Measurements from ENCODE around the gene OAS3. TPM values are rescaled to one million over a fixed set of nuclear protein-coding genes. Genes with fewer than 3 reads are reported as not detected.

OAS3 gene
- 10 to 100 TPM in 1 of 4 donors, 1 to 10 TPM in 3; 3.8 to 13.1 (median 7.3) TPM for polyA plus RNA-seq
- long read RNA-seq, donor 1, partial matches to known transcripts = 0 of 3 reads
- long read RNA-seq, donor 1, other reads (novel, unspliced or antisense) = 0 of 3 reads
- long read RNA-seq, donor 2, partial matches to known transcripts = 0 of 3 reads
- long read RNA-seq, donor 2, other reads (novel, unspliced or antisense) = 0 of 3 reads
- long read RNA-seq, donor 3, full-length matches to known transcripts = 4 of 15 reads
- long read RNA-seq, donor 3, partial matches to known transcripts = 11 of 15 reads
- long read RNA-seq, donor 3, other reads (novel, unspliced or antisense) = 0 of 15 reads
- long read RNA-seq, donor 4 = 0 reads
- long read RNA-seq, donor 5 = 0 reads
- long read RNA-seq, donor 6 = 0 reads
- long read RNA-seq, donor 7 = 0 reads
- long read RNA-seq, donor 8, partial matches to known transcripts = 0 of 1 reads
- long read RNA-seq, donor 8, other reads (novel, unspliced or antisense) = 0 of 1 reads
- long read RNA-seq, donor 9 = 0 reads
- long read RNA-seq, donor 10, full-length matches to known transcripts = 2 of 2 reads
- long read RNA-seq, donor 10, partial matches to known transcripts = 0 of 2 reads
- long read RNA-seq, donor 10, other reads (novel, unspliced or antisense) = 0 of 2 reads

GRCh38 chr12:112937741-112938719 lies at the start of gene OAS3:
Gene OAS3 (plus strand): TSS chr12:112938474. CDS start chr12:112938531, 57 bp downstream.
- DNase-seq (peak; percentile 92 to 93), FAIRE-seq (no peak)
- Histone ChIP-seq H3K9me3 (ENCODE audit: control insufficient read depth in 2 of 2, insufficient read depth in 1 of 2, low read depth in 1 of 2, low read length in 1 of 2) (no peaks in the 10 kb centered on the region), H3K4me1 (ENCODE audit: control insufficient read depth in 3 of 3, insufficient read depth in 2 of 3, low read depth in 1 of 3, low read length in 2 of 3) (peaks cover 2 to 11% (median 4%) of the 10 kb centered on the region in 3 donors), H3K27me3 (ENCODE audit: control insufficient read depth in 3 of 3, insufficient read depth in 3 of 3, low read length in 3 of 3) (no peaks in the 10 kb centered on the region), H3K27ac (ENCODE audit: low read depth in 1 of 3, low read length in 2 of 3) (peak within 1 kb of the TSS; percentile 67 to 88 (median 78)), H3K36me3 (ENCODE audit: control insufficient read depth in 3 of 3, insufficient read depth in 2 of 3, low read depth in 1 of 3, low read length in 3 of 3) (peaks cover 0 to 16% (median 2%) of the 10 kb centered on the region in 3 donors), H3K4me3 (ENCODE audit: low read depth in 1 of 3, low read length in 3 of 3) (peak within 1 kb of the TSS; percentile 48 to 74 (median 63))
- WGBS, 3 donors = 6% methylated on average over 40 to 50 of the region's 50 CpGs

- 67 to 75% (median 69%) methylated on average over 6 of the region's 6 CpGs for WGBS, 3 donors
- Histone ChIP-seq H3K4me1 (ENCODE audit: control insufficient read depth in 3 of 3, insufficient read depth in 2 of 3, low read depth in 1 of 3, low read length in 2 of 3) (no peaks in the 10 kb centered on the region), H3K27ac (ENCODE audit: low read depth in 1 of 3, low read length in 2 of 3) (no peak overlapping the region), H3K4me3 (ENCODE audit: low read depth in 1 of 3, low read length in 3 of 3) (no peak overlapping the region), H3K36me3 (ENCODE audit: control insufficient read depth in 3 of 3, insufficient read depth in 2 of 3, low read depth in 1 of 3, low read length in 3 of 3) (no peaks in the 10 kb centered on the region), H3K9me3 (ENCODE audit: control insufficient read depth in 2 of 2, insufficient read depth in 1 of 2, low read depth in 1 of 2, low read length in 1 of 2) (no peaks in the 10 kb centered on the region), H3K27me3 (ENCODE audit: control insufficient read depth in 3 of 3, insufficient read depth in 3 of 3, low read length in 3 of 3) (no peaks in the 10 kb centered on the region)
- FAIRE-seq (no peak), DNase-seq (no peak)
Observed at GRCh38 chr12:112891093-112892024, 46.9 kb upstream of the OAS3 start.

- Histone ChIP-seq H3K4me3 (ENCODE audit: low read depth in 1 of 3, low read length in 3 of 3) (no peak overlapping the region), H3K27me3 (ENCODE audit: control insufficient read depth in 3 of 3, insufficient read depth in 3 of 3, low read length in 3 of 3) (peaks cover 0 to 2% (median 0%) of the 10 kb centered on the region in 3 donors), H3K9me3 (ENCODE audit: control insufficient read depth in 2 of 2, insufficient read depth in 1 of 2, low read depth in 1 of 2, low read length in 1 of 2) (no peaks in the 10 kb centered on the region), H3K36me3 (ENCODE audit: control insufficient read depth in 3 of 3, insufficient read depth in 2 of 3, low read depth in 1 of 3, low read length in 3 of 3) (no peaks in the 10 kb centered on the region), H3K4me1 (ENCODE audit: control insufficient read depth in 3 of 3, insufficient read depth in 2 of 3, low read depth in 1 of 3, low read length in 2 of 3) (no peaks in the 10 kb centered on the region), H3K27ac (ENCODE audit: low read depth in 1 of 3, low read length in 2 of 3) (no peak overlapping the region)
- 24 to 35% (median 32%) methylated on average over 2 of the region's 2 CpGs for WGBS, 3 donors
- FAIRE-seq (no peak), DNase-seq (no peak)
Observed at GRCh38 chr12:112892856-112893255, 45.4 kb upstream of the OAS3 start.

GRCh38 chr12:112894128-112894527 lies 44.1 kb upstream of the OAS3 start:
- Histone ChIP-seq H3K27me3 (ENCODE audit: control insufficient read depth in 3 of 3, insufficient read depth in 3 of 3, low read length in 3 of 3) (peaks cover 0 to 4% (median 0%) of the 10 kb centered on the region in 3 donors), H3K4me3 (ENCODE audit: low read depth in 1 of 3, low read length in 3 of 3) (no peak overlapping the region), H3K27ac (ENCODE audit: low read depth in 1 of 3, low read length in 2 of 3) (no peak overlapping the region), H3K4me1 (ENCODE audit: control insufficient read depth in 3 of 3, insufficient read depth in 2 of 3, low read depth in 1 of 3, low read length in 2 of 3) (no peaks in the 10 kb centered on the region), H3K36me3 (ENCODE audit: control insufficient read depth in 3 of 3, insufficient read depth in 2 of 3, low read depth in 1 of 3, low read length in 3 of 3) (no peaks in the 10 kb centered on the region), H3K9me3 (ENCODE audit: control insufficient read depth in 2 of 2, insufficient read depth in 1 of 2, low read depth in 1 of 2, low read length in 1 of 2) (no peaks in the 10 kb centered on the region)
- DNase-seq = no peak
- FAIRE-seq = no peak

- H3K27ac ChIP-seq (ENCODE audit: low read depth in 1 of 3, low read length in 2 of 3) = no peak overlapping the region
- H3K4me3 ChIP-seq (ENCODE audit: low read depth in 1 of 3, low read length in 3 of 3) = no peak overlapping the region
- H3K4me1 ChIP-seq (ENCODE audit: control insufficient read depth in 3 of 3, insufficient read depth in 2 of 3, low read depth in 1 of 3, low read length in 2 of 3) = no peaks in the 10 kb centered on the region
- H3K27me3 ChIP-seq (ENCODE audit: control insufficient read depth in 3 of 3, insufficient read depth in 3 of 3, low read length in 3 of 3) = peaks cover 0 to 4% (median 0%) of the 10 kb centered on the region in 3 donors
- no peaks in the 10 kb centered on the region for H3K36me3 ChIP-seq (ENCODE audit: control insufficient read depth in 3 of 3, insufficient read depth in 2 of 3, low read depth in 1 of 3, low read length in 3 of 3)
- H3K9me3 ChIP-seq (ENCODE audit: control insufficient read depth in 2 of 2, insufficient read depth in 1 of 2, low read depth in 1 of 2, low read length in 1 of 2) = no peaks in the 10 kb centered on the region
- no peak for FAIRE-seq
- WGBS, 3 donors = 89 to 94% (median 92%) methylated on average over 6 of the region's 6 CpGs
- no peak for DNase-seq
Observed at GRCh38 chr12:112898380-112898779, 39.9 kb upstream of the OAS3 start.

- no peak overlapping the region for H3K4me3 ChIP-seq (ENCODE audit: low read depth in 1 of 3, low read length in 3 of 3)
- no peaks in the 10 kb centered on the region for H3K36me3 ChIP-seq (ENCODE audit: control insufficient read depth in 3 of 3, insufficient read depth in 2 of 3, low read depth in 1 of 3, low read length in 3 of 3)
- peak overlapping the region in 2 of 3 donors; percentile 1 to 11 for H3K27ac ChIP-seq (ENCODE audit: low read depth in 1 of 3, low read length in 2 of 3)
- H3K27me3 ChIP-seq (ENCODE audit: control insufficient read depth in 3 of 3, insufficient read depth in 3 of 3, low read length in 3 of 3) = peaks cover 0 to 4% (median 0%) of the 10 kb centered on the region in 3 donors
- whole genome bisulfite sequencing, 3 donors = 47 to 68% (median 56%) methylated on average over 11 of the region's 11 CpGs
- H3K4me1 ChIP-seq (ENCODE audit: control insufficient read depth in 3 of 3, insufficient read depth in 2 of 3, low read depth in 1 of 3, low read length in 2 of 3) = peaks cover 0 to 3% (median 2%) of the 10 kb centered on the region in 3 donors
- FAIRE-seq (no peak), DNase-seq (peak; percentile 64 to 78)
- H3K9me3 ChIP-seq (ENCODE audit: control insufficient read depth in 2 of 2, insufficient read depth in 1 of 2, low read depth in 1 of 2, low read length in 1 of 2) = no peaks in the 10 kb centered on the region
Observed at GRCh38 chr12:112900298-112901145, 37.8 kb upstream of the OAS3 start.

GRCh38 chr12:112901271-112901670 lies 37.0 kb upstream of the OAS3 start:
- Histone ChIP-seq H3K4me1 (ENCODE audit: control insufficient read depth in 3 of 3, insufficient read depth in 2 of 3, low read depth in 1 of 3, low read length in 2 of 3) (peaks cover 3 to 7% (median 7%) of the 10 kb centered on the region in 3 donors), H3K36me3 (ENCODE audit: control insufficient read depth in 3 of 3, insufficient read depth in 2 of 3, low read depth in 1 of 3, low read length in 3 of 3) (no peaks in the 10 kb centered on the region), H3K9me3 (ENCODE audit: control insufficient read depth in 2 of 2, insufficient read depth in 1 of 2, low read depth in 1 of 2, low read length in 1 of 2) (no peaks in the 10 kb centered on the region), H3K27ac (ENCODE audit: low read depth in 1 of 3, low read length in 2 of 3) (peak overlapping the region in 2 of 3 donors; percentile 1 to 11), H3K27me3 (ENCODE audit: control insufficient read depth in 3 of 3, insufficient read depth in 3 of 3, low read length in 3 of 3) (peaks cover 0 to 4% (median 0%) of the 10 kb centered on the region in 3 donors), H3K4me3 (ENCODE audit: low read depth in 1 of 3, low read length in 3 of 3) (no peak overlapping the region)
- peak; percentile 18 to 84 for DNase-seq
- 20 to 55% (median 35%) methylated on average over 2 of the region's 2 CpGs for WGBS, 3 donors
- FAIRE-seq = no peak

Data from small intestine (tissue), 16 donors.